HepG2 (cell line): Measurements from ENCODE around the gene MYO18A. TPM values are rescaled to one million over a fixed set of nuclear protein-coding genes. Genes with fewer than 3 reads are reported as not detected.

Experiments
- SAP130 ChIP-seq: IDR thresholded peaks from 2 replicates; pipeline ENCODE4 v1.6.1; 2016; ENCODE audit warnings: low read depth
- USF2 ChIP-seq, 2 experiments: sonication (generic) in 1 of 2; formaldehyde crosslinking in 1 of 2; IDR thresholded peaks; 2 replicates each; pipeline versions ENCODE4 v1.5.1 to v1.6.1; 2011 to 2020; ENCODE audit warnings: borderline replicate concordance in 1 of 2, low read depth in 1 of 2, low read length in 1 of 2, mild to moderate bottlenecking in 1 of 2, missing genetic modification reagents in 1 of 2, moderate library complexity in 1 of 2
- ZBTB26 ChIP-seq: IDR thresholded peaks from 2 replicates; pipeline ENCODE4 v1.6.1; 2016; ENCODE audit warnings: missing compliant biosample characterization, missing genetic modification reagents, borderline replicate concordance
- ZNF362 ChIP-seq: sonication (generic); formaldehyde crosslinking; IDR thresholded peaks from 2 replicates; pipeline ENCODE4 v1.4.0; 2020; ENCODE audit warnings: missing genetic modification reagents, mild to moderate bottlenecking, borderline replicate concordance
- ZNF558 ChIP-seq: sonication (generic); formaldehyde crosslinking; IDR thresholded peaks from 2 replicates; pipeline ENCODE4 v1.9.0; 2022; ENCODE audit warnings: mild to moderate bottlenecking, missing genetic modification reagents, borderline replicate concordance
- polyA plus RNA-seq, 8 experiments: library from polyadenylated mRNA; depleted of rRNA in 3 of 8; stranded (reverse) in 7 of 8; unstranded in 1 of 8; fragments of >200 nt; fragmentation: Illumina TruSeq in 4 of 8; extraction: Trizol in 4 of 8; gene quantifications; 2 replicates each; pipeline versions ENCODE4 v1.2.1 to v1.2.3, GENCODE V29; 2011 to 2016; ENCODE audit warnings: low read depth in 4 of 8, missing spikeins in 1 of 8, mixed read lengths in 1 of 8; ENCODE audit not compliant: insufficient read depth in 1 of 8
- total RNA-seq, 5 experiments: library from RNA; depleted of rRNA; stranded (reverse); fragments of >200 nt; fragmentation: Illumina TruSeq; extraction: Trizol; gene quantifications; 2 replicates each; pipeline ENCODE4 v1.2.3, GENCODE V29; 2016; ENCODE audit warnings: low read depth in 1 of 5
- TF ChIP-seq, protein P1 (sequence below): sonication (generic); formaldehyde crosslinking; IDR thresholded peaks from 2 replicates; pipeline ENCODE4 v1.4.0; 2020; ENCODE audit warnings: missing genetic modification reagents
- TF ChIP-seq, protein P2 (sequence below): sonication (generic); formaldehyde crosslinking; IDR thresholded peaks from 2 replicates; pipeline ENCODE4 v1.4.0; 2020; ENCODE audit warnings: missing genetic modification reagents, borderline replicate concordance

The MYO18A gene
- total and polyA plus RNA-seq, 2 of the 13 experiments (the other 11 are each of a cell fraction or from before 2014, with no cell fraction given), result 16.8 to 24.8 TPM

DNA sequence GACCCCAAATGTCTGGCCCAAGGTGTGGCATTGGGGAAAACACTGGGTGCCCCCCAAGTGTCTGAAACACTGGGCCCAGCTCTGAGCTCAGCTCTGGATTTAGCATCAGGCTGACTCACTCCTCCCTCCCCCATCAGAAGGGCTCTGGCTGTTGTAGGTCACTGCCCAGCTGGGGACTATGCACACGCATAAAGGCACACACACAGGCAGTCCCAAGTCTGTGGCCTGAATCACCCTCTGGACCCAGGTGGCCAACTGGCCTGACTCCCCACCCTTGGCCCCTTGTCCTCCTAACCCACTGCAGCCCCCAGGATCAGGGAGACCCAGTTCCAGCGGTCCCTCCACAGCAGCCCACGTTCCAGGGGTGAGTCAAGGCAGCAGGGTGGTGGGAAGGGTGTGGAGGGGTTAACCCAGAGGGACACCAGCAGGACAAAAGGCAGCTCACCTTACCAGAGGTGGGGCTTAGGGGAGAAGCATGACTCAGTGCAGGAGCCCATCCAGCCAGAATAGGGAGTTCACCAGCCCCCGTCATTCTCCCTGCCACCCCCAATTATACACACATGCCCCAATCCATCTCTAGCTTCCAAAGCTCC lies 47.0 kb downstream of the MYO18A start (continued):
- TF ChIP-seq, protein P1, sequence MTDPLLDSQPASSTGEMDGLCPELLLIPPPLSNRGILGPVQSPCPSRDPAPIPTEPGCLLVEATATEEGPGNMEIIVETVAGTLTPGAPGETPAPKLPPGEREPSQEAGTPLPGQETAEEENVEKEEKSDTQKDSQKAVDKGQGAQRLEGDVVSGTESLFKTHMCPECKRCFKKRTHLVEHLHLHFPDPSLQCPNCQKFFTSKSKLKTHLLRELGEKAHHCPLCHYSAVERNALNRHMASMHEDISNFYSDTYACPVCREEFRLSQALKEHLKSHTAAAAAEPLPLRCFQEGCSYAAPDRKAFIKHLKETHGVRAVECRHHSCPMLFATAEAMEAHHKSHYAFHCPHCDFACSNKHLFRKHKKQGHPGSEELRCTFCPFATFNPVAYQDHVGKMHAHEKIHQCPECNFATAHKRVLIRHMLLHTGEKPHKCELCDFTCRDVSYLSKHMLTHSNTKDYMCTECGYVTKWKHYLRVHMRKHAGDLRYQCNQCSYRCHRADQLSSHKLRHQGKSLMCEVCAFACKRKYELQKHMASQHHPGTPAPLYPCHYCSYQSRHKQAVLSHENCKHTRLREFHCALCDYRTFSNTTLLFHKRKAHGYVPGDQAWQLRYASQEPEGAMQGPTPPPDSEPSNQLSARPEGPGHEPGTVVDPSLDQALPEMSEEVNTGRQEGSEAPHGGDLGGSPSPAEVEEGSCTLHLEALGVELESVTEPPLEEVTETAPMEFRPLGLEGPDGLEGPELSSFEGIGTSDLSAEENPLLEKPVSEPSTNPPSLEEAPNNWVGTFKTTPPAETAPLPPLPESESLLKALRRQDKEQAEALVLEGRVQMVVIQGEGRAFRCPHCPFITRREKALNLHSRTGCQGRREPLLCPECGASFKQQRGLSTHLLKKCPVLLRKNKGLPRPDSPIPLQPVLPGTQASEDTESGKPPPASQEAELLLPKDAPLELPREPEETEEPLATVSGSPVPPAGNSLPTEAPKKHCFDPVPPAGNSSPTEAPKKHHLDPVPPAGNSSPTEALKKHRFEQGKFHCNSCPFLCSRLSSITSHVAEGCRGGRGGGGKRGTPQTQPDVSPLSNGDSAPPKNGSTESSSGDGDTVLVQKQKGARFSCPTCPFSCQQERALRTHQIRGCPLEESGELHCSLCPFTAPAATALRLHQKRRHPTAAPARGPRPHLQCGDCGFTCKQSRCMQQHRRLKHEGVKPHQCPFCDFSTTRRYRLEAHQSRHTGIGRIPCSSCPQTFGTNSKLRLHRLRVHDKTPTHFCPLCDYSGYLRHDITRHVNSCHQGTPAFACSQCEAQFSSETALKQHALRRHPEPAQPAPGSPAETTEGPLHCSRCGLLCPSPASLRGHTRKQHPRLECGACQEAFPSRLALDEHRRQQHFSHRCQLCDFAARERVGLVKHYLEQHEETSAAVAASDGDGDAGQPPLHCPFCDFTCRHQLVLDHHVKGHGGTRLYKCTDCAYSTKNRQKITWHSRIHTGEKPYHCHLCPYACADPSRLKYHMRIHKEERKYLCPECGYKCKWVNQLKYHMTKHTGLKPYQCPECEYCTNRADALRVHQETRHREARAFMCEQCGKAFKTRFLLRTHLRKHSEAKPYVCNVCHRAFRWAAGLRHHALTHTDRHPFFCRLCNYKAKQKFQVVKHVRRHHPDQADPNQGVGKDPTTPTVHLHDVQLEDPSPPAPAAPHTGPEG (CRISPR knock-in tag), result no peak
- TF ChIP-seq ZNF362 (CRISPR knock-in tag), result no peak
- no peak for TF ChIP-seq USF2 (IDR thresholded peaks at IDR 0.05; ENCODE audit: low read depth, low read length)
- TF ChIP-seq USF2 (CRISPR knock-in tag; IDR thresholded peaks at IDR 0.05; ENCODE audit: borderline replicate concordance), result no peak
- TF ChIP-seq ZBTB26 (CRISPR knock-in tag), result no peak
- TF ChIP-seq ZNF558, result no peak
- TF ChIP-seq SAP130 (CRISPR knock-in tag), result peak; percentile 27; the same call in 1 of the 2 replicates
- TF ChIP-seq, protein P2, sequence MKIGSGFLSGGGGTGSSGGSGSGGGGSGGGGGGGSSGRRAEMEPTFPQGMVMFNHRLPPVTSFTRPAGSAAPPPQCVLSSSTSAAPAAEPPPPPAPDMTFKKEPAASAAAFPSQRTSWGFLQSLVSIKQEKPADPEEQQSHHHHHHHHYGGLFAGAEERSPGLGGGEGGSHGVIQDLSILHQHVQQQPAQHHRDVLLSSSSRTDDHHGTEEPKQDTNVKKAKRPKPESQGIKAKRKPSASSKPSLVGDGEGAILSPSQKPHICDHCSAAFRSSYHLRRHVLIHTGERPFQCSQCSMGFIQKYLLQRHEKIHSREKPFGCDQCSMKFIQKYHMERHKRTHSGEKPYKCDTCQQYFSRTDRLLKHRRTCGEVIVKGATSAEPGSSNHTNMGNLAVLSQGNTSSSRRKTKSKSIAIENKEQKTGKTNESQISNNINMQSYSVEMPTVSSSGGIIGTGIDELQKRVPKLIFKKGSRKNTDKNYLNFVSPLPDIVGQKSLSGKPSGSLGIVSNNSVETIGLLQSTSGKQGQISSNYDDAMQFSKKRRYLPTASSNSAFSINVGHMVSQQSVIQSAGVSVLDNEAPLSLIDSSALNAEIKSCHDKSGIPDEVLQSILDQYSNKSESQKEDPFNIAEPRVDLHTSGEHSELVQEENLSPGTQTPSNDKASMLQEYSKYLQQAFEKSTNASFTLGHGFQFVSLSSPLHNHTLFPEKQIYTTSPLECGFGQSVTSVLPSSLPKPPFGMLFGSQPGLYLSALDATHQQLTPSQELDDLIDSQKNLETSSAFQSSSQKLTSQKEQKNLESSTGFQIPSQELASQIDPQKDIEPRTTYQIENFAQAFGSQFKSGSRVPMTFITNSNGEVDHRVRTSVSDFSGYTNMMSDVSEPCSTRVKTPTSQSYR (CRISPR knock-in tag), result peak; percentile 24; the same call in 1 of the 2 replicates
